GM12874 (cell line): Measurements from ENCODE around the gene KIDINS220.

Source experiments
- CTCF ChIP-seq: IDR thresholded peaks from 2 replicates; pipeline ENCODE4 v1.5.1; 2011; ENCODE audit warnings: low read depth, mild to moderate bottlenecking, control low read depth, low read length, moderate library complexity; ENCODE audit not compliant: insufficient read depth

The KIDINS220 gene

GRCh38 chr2:8728305-8729015 is 109.0 kb downstream of the KIDINS220 start:
- TF ChIP-seq CTCF, result no peak

GRCh38 chr2:8725838-8726237 is 111.6 kb downstream of the KIDINS220 start:
- TF ChIP-seq CTCF, result no peak

DNA sequence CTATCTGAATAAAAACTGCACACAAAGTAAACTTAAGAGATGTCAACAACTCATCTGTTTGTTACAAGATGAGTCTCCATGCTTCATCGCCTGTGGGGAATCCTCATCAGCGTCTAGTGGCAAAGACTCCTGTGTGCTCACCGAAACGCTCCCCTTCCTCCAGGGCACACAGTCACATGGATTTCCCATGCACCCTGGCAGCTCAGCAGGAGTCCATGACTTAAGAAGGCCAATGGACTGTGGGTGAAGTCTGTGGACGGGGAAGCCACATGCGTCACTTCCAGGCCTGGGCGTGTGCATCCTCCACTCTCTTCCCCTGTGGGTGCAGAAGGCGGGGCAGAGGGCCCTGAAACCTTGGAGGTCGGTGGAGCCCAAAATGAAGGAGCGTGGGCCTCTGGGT is 114.4 kb downstream of the KIDINS220 start:
- TF ChIP-seq CTCF, result no peak

GRCh38 chr2:8721410-8721809 is 116.0 kb downstream of the KIDINS220 start:
- TF ChIP-seq CTCF, result no peak

GRCh38 chr2:8720741-8721140 is 116.7 kb downstream of the KIDINS220 start:
- no peak for TF ChIP-seq CTCF

DNA sequence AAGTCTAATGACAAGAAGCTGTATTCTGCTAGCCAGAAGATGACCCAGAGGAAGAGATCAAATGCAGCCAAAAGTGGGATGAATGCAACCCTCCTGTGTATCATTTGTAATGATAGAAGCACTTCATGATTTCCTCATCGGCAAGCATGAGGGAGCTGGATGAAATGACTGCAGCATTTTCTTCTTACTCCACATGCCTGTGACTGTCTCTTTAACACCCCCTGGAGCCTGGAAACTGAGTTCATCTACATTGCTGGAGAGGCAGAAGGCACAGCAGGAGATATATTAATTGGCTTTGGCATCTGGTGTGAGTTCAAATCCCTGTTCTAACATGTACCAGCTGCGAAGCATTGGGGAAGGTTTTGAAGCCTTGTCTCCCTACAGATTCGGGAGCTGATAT is 117.9 kb downstream of the KIDINS220 start:
- TF ChIP-seq CTCF, result no peak

GRCh38 chr2:8714971-8715370 is 122.4 kb downstream of the KIDINS220 start:
- no peak for TF ChIP-seq CTCF

- TF ChIP-seq CTCF, result no peak
Observed at GRCh38 chr2:8714283-8714682, 123.1 kb downstream of the KIDINS220 start.
